Tongue (tissue), 2 donors: ENCODE measurements around the gene C11orf86. TPM values are rescaled to one million over a fixed set of nuclear protein-coding genes. Genes with fewer than 3 reads are reported as not detected.
A peak's percentile ranks its signal among the peaks of the same experiment; 100 is the strongest.
"Not testable (repeated sequence)": the region's sequence is repeated elsewhere in the genome, so short reads cannot be mapped to it uniquely, and the experiment has no call there.

ENCODE experiments used
- DNase-seq: peaks from one replicate; pipeline ENCODE4 v3.0.0-alpha.2; 2015
- total RNA-seq: library from RNA; depleted of rRNA; stranded (reverse); fragments of >200 nt; gene quantifications from one replicate; pipeline ENCODE4 v1.2.3, GENCODE V29; 2014

C11orf86 gene
- total RNA-seq = not detected

DNA sequence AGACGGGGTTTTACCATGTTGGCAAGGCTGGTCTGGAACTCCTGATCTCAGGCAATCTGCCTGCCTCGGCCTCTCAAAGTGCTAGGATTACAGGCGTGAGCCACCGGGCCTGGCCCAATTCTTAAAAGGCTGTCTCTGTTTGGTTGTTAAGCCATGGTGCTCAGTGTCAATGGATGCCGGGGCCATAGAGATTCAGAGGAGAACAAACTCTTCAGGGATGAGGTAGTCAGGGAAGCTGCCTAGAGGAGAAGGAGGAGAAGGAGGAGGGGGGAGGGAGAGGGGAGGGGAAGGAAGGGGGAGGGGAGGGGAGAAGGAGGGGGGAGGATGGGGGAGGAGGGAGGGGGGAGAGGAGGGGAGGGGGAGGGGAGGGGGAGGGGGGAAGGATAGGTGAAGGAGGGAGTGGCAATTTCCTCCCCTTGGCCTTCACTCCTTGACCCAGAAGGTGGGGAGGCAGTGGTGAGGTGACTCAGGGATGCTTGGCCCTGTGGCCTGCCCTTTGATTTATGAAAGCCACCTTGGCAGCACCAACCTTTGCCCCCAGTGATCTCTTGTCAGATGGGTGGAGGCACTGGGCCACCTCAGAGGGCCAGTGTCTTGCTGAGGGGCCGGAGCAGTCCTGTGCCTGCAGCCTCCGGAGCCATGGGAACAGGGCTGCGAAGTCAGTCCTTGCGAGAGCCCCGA, at the start of gene C11orf86:
C11orf86 (plus strand) TSS at position 581 of the 681 bp plus-strand sequence; CDS start at position 640, 59 bp downstream.
- no peak for DNase-seq

DNA sequence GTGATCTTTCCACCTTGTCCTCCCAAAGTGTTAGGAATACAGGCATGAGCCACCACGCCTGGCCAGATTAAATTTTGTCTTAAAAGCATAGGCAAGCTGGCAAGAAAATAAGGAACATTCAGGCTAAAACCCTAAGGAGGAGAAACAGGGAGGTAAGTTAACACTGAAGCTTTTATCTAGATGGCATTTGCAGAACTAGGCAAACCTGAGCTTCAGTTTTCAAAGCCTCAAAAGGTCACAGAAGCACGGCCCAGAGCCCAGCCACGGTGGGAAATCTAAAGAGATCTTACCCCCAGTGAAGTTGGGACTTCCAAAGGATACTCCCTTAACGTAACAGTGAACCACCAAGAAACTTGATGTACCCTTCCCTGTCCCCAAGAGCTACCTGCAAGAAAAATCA, 45.4 kb upstream of the C11orf86 start:
- DNase-seq = no peak

- no peak for DNase-seq
These were observed 42.6 kb upstream of the C11orf86 start for GRCh38 chr11:66932543-66932942.

- DNase-seq = no peak
These were observed 41.6 kb upstream of the C11orf86 start for GRCh38 chr11:66933531-66933930.

DNA sequence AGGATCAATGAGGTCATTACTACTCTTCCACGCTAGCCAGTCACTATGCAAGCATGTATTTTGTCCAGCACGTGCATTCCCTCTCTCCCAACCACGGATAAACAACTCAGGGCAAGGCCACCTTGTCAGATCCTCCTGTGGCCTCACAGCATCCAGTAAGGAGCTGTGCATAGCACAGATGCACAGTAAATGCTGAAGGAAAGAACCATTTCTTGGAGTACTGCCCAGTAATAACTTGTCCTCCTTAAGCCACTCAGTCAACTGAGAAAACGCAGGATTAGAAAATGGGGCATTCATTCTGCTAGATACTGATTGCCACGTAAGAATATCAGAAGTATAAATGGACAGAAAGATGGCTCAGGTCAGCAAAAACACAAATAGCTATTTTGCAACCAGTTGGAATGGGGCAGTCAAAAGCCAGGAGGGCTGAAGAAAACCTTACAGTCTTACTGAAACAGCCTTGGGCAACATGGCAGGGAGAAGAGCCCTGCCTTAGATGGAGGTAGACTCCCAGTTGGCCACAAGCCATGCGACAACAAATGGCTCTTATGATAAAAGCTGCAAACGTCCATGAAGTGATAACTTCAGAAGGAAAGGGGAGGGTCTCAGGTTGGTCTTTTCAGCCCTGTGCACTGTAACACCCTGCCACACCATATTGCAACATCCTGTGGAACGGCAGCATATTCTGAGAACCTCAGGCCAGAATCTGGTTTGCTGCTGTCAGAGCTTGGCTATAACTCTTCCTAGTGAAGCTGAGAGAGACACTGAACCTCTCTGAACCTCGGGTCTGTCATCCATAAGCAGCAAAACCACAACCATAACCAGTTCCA, 39.9 kb upstream of the C11orf86 start:
- no peak for DNase-seq

DNA sequence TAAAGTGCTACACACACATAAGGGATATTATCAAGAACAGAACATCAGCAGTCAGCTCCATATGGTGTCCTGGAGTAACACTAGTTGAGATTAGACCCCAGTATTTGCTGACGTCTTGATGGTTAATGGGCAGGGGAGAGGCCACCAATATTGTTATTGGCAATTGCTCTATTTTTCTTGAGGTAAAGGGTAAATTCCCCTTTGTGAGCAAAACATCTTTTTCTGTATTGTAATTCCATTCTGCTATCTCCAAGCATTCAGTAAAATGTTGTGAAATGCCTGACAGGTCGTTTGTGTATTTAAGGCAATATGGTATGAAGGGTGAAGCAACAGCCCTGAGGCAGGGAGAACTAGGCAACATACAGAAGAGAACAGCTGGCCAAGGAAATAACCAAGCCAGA, 38.8 kb upstream of the C11orf86 start:
- no peak for DNase-seq

DNA sequence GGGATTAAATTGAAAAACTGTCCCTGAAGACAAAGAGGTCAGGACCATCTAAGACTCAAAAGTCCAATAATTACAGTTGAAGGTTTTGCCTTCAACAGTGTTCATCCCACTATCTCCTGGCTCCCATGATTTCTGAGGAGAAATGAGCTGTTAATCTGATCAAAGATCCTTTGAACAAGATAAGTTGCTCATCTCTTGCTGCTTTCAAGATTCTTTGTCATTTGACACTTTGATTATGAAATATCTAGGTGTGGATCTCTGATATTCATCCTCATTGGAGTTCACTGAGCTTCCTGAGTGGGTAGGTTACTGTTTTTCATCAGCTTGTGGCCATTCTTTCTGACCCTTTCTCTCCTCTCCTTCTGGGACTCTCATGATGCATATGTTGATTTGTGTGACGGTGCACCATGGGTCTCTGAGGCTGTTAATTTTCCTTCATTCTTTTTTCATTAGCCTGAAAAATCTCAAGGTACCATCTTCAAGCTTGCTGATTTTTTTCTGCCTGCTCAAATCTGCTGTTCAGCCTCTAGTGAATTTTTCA, 37.8 kb upstream of the C11orf86 start:
- DNase-seq = no peak

- no peak for DNase-seq
These were observed 36.4 kb upstream of the C11orf86 start for GRCh38 chr11:66938582-66939135.

- peak; percentile 40 for DNase-seq
These were observed 25.0 kb upstream of the C11orf86 start for GRCh38 chr11:66950112-66950535.

DNA sequence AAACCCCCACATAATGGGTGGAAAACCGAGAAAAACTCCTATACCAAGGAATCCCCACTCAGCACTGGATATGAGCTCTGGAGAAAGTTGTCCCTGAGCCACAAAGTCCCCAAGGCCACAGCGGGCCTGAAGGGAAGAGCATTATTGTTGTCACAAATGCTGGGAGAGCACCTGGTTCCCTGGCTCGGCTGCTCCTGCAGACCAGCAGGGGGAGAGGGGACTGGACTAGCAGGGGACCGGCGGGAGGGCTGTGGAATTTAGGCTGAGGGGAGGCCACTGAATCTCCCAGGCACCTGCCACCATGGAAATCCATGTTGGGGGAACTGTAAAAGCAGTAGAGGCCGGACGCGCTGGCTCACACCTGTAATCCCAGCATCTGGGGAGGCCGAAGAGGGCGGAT, 24.0 kb upstream of the C11orf86 start:
- DNase-seq = no peak

DNA sequence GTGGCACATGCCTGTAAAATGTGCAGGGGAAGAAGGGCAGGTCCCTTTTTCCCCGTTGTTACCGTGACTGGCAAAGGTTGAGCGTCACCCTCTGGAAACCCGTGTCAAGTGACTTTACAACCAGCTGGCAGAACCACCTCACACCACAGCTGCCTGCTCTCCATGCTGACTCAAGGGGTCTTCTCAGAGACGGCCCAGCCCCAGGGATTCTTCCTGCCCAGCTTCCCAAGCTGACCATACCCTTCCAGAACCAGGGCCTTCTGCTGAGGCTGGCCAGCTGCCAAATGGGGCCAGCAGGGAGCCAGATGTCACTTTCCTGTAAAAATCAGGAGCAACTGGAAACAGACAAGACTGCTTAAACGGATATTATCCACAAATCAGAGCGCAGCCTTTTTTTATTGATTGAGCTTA, 23.2 kb upstream of the C11orf86 start:
- DNase-seq = peak; percentile 91

GRCh38 chr11:66953081-66953833, 21.8 kb upstream of the C11orf86 start:
- no peak for DNase-seq

GRCh38 chr11:66956689-66957290, 18.3 kb upstream of the C11orf86 start:
- DNase-seq = no peak

GRCh38 chr11:66957971-66958231, 17.2 kb upstream of the C11orf86 start:
- no peak for DNase-seq

- peak; percentile 100 for DNase-seq
These were observed 16.7 kb upstream of the C11orf86 start, which contains the start of gene PC for GRCh38 chr11:66958232-66958955. Gene PC (minus strand): TSS chr11:66958383. CDS start chr11:66872159, 86,224 bp downstream.

GRCh38 chr11:66958956-66959274, 16.2 kb upstream of the C11orf86 start:
- no peak for DNase-seq

- DNase-seq = not testable (repeated sequence)
These were observed 13.4 kb upstream of the C11orf86 start for GRCh38 chr11:66961691-66962213.

- DNase-seq = no peak
These were observed 12.9 kb upstream of the C11orf86 start for GRCh38 chr11:66962247-66962646.

- DNase-seq = no peak
These were observed 12.3 kb upstream of the C11orf86 start for GRCh38 chr11:66962801-66963200.

- DNase-seq = no peak
These were observed 10.6 kb upstream of the C11orf86 start for GRCh38 chr11:66964495-66964894.

DNA sequence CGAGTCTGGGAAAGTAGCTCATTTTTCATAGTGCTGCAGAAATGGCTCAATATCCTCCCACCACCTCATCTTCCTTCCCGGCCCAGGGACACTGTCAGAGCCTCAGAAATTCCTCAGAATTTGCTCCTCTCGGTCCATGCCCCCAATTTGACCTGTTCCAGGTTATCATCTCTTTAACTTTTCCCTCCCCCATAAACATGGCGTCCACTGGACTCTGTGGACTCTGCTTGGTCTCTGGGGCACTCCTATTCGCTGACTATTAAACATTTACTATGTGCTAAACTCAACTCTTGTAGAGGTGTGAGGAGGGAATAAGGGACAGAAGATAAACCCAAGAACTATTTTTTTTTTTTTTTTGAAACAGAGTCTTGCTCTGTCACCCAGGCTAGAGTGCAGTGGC, 8.8 kb upstream of the C11orf86 start:
- DNase-seq = no peak
